Testis (tissue), 2 donors: ENCODE measurements around the gene PLCB1.

Experiments
- POLR2A ChIP-seq: fragments of 450-650 bp; IDR thresholded peaks from one replicate; pipeline ENCODE4 v1.6.1; 2017; ENCODE audit warnings: antibody characterized with exemption, mild to moderate bottlenecking, moderate library complexity
- TF ChIP-seq, protein P1 (sequence below), 3 experiments: fragments of 450-650 bp in 2 of 3; fragments of 200-600 bp in 1 of 3; sonication (generic) in 1 of 3; IDR thresholded peaks; one replicate each; pipeline ENCODE4 v1.5.1; 2016 to 2019; ENCODE audit warnings: antibody characterized with exemption in 3 of 3, mild to moderate bottlenecking in 2 of 3, moderate library complexity in 1 of 3

DNA sequence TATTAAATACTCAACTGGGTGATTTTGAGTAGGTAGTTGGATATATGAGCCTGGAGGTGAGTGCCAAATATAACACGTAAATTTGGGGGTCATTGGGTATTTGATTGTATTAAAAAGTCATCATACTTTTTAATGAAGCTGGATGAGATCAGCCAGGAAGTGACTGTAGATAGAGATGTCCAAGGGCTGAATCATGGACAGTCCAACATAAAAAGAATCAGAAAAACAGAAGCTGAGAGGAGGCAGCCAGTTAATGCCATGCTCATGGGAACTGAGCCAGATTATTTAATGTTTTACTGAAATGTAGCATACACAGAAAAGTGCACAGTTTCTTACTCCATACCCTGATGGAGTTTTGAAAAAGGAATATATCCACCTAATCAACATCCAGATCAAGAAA is 501.3 kb downstream of the PLCB1 start:
- TF ChIP-seq, protein P1, sequence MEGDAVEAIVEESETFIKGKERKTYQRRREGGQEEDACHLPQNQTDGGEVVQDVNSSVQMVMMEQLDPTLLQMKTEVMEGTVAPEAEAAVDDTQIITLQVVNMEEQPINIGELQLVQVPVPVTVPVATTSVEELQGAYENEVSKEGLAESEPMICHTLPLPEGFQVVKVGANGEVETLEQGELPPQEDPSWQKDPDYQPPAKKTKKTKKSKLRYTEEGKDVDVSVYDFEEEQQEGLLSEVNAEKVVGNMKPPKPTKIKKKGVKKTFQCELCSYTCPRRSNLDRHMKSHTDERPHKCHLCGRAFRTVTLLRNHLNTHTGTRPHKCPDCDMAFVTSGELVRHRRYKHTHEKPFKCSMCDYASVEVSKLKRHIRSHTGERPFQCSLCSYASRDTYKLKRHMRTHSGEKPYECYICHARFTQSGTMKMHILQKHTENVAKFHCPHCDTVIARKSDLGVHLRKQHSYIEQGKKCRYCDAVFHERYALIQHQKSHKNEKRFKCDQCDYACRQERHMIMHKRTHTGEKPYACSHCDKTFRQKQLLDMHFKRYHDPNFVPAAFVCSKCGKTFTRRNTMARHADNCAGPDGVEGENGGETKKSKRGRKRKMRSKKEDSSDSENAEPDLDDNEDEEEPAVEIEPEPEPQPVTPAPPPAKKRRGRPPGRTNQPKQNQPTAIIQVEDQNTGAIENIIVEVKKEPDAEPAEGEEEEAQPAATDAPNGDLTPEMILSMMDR (IDR thresholded peaks at IDR 0.05) = no peak
- no peak for TF ChIP-seq POLR2A
